Fibroblast of lung (primary cell): Measurements from ENCODE around the gene ZC3H13.

ENCODE experiments used
- CTCF ChIP-seq, 2 donors: IDR thresholded peaks in 1 of 2; conservative IDR thresholded peaks in 1 of 2; 1 replicate in 1 of 2; 2 replicates in 1 of 2; pipeline ENCODE4 v1.5.1; 2011 to 2012; ENCODE audit warnings: low read length in 2 of 2, control low read depth in 1 of 2, inconsistent platforms in 1 of 2, low read depth in 1 of 2, mild to moderate bottlenecking in 1 of 2
- EZH2 ChIP-seq: IDR thresholded peaks from 2 replicates; pipeline ENCODE4 v1.5.1; 2012; ENCODE audit warnings: low read length, control low read depth, mild to moderate bottlenecking; ENCODE audit errors: missing control alignments

- no peak for TF ChIP-seq CTCF (conservative IDR thresholded peaks at IDR 0.05 in 1 of 2, IDR thresholded peaks at IDR 0.05 in 1 of 2; ENCODE audit: low read depth in 1 of 2, low read length in 2 of 2)
- no peak for TF ChIP-seq EZH2
Measured at GRCh38 chr13:46062185-46062584, 9.6 kb upstream of the ZC3H13 start.
